Left lung (tissue), 10 donors: ENCODE measurements around the gene TFF2. TPM values are rescaled to one million over a fixed set of nuclear protein-coding genes. Genes with fewer than 3 reads are reported as not detected.
A peak's percentile ranks its signal among the peaks of the same experiment; 100 is the strongest.

ENCODE experiments used
- ATAC-seq: fragments of 200-7000 bp; cut with Tn5 transposase; one replicate; pipeline ENCODE4 v1.9.1; 2020; ENCODE audit warnings: moderate library complexity
- DNase-seq, 4 donors: peaks; one replicate each; pipeline ENCODE4 v3.0.0-alpha.2; 2013 to 2020
- H3K27ac ChIP-seq, 2 donors: fragments of 200-600 bp; sonication (generic) in 1 of 2; one replicate each; pipeline versions ENCODE4 v1.5.0 to v1.8.0; 2020 to 2021
- H3K27me3 ChIP-seq, 2 donors: fragments of 200-600 bp; sonication (generic) in 1 of 2; one replicate each; pipeline versions ENCODE4 v1.5.0 to v1.8.0; 2020 to 2021
- H3K36me3 ChIP-seq, 2 donors: fragments of 200-600 bp; sonication (generic) in 1 of 2; one replicate each; pipeline versions ENCODE4 v1.5.0 to v1.8.0; 2020 to 2021
- H3K4me1 ChIP-seq, 2 donors: fragments of 200-600 bp; one replicate each; pipeline ENCODE4 v1.8.0; 2021
- H3K4me3 ChIP-seq, 2 donors: fragments of 200-600 bp; sonication (generic) in 1 of 2; one replicate each; pipeline versions ENCODE4 v1.5.0 to v1.8.0; 2020 to 2021; ENCODE audit warnings: mild to moderate bottlenecking in 1 of 2
- H3K9me3 ChIP-seq, 2 donors: fragments of 200-600 bp; sonication (generic) in 1 of 2; one replicate each; pipeline versions ENCODE4 v1.5.0 to v1.8.0; 2020 to 2021
- CTCF ChIP-seq, 2 donors: fragments of 200-600 bp; sonication (generic) in 1 of 2; IDR thresholded peaks; one replicate each; pipeline versions ENCODE4 v1.5.0 to v1.8.0; 2021; ENCODE audit warnings: antibody characterized with exemption in 2 of 2
- intact Hi-C, 2 donors: fragments of 100-400 bp; cut with DNase I; formaldehyde crosslinking; loops; one replicate each; pipeline versions ENCODE4 v1.11.2 to v1.14.2; 2022
- polyA plus RNA-seq, 6 donors: library from polyadenylated mRNA; unstranded; fragments of 120-200 nt; gene quantifications; one replicate each; pipeline ENCODE4 v1.2.1, GENCODE V29; 2013; ENCODE audit not compliant: insufficient read length in 6 of 6
- total RNA-seq, 2 donors: library from RNA; stranded (reverse); fragmentation: NEBNext Ultra II Directional; extraction: Animal tissue kit (Norgen Biotek cat#: 25700); gene quantifications; one replicate each; pipeline ENCODE4 v1.2.1, GENCODE V29; 2021
- donor health status: DM: no; HTN: yes; CAD: no.
- donor health status: DM: no; HTN: no; CAD: no.

TFF2 gene
- total and polyA plus RNA-seq, 8 donors: not detected

- H3K27me3 ChIP-seq: peaks cover 0 to 11% of the 10 kb centered on the region in 2 donors
- H3K4me1 ChIP-seq: peaks cover 4 to 32% of the 10 kb centered on the region in 2 donors
- no peak for TF ChIP-seq CTCF (IDR thresholded peaks at IDR 0.05)
- no peak overlapping the region for H3K4me3 ChIP-seq
- H3K9me3 ChIP-seq: no peaks in the 10 kb centered on the region
- no peak overlapping the region for H3K27ac ChIP-seq
- intact Hi-C loops: no loop called here
- ATAC-seq (no peak), DNase-seq (no peak)
- H3K36me3 ChIP-seq: no peaks in the 10 kb centered on the region
Measured at GRCh38 chr21:42308914-42309752, 41.7 kb downstream of the TFF2 start.

GRCh38 chr21:42308161-42308913 is 42.5 kb downstream of the TFF2 start:
- Histone ChIP-seq H3K36me3 (no peaks in the 10 kb centered on the region), H3K9me3 (no peaks in the 10 kb centered on the region), H3K27ac (no peak overlapping the region), H3K4me3 (no peak overlapping the region), H3K27me3 (peaks cover 0 to 11% of the 10 kb centered on the region in 2 donors), H3K4me1 (peaks cover 4 to 25% of the 10 kb centered on the region in 2 donors)
- intact Hi-C loops: no loop called here
- ATAC-seq (peak; percentile 29), DNase-seq (no peak)
- no peak for TF ChIP-seq CTCF (IDR thresholded peaks at IDR 0.05)

GRCh38 chr21:42307106-42307505 is 43.7 kb downstream of the TFF2 start:
- Histone ChIP-seq H3K27me3 (peaks cover 0 to 11% of the 10 kb centered on the region in 2 donors), H3K4me3 (no peak overlapping the region), H3K4me1 (peaks cover 4 to 20% of the 10 kb centered on the region in 2 donors), H3K9me3 (no peaks in the 10 kb centered on the region), H3K27ac (no peak overlapping the region), H3K36me3 (no peaks in the 10 kb centered on the region)
- intact Hi-C loops: no loop called here
- TF ChIP-seq CTCF (IDR thresholded peaks at IDR 0.05): no peak
- DNase-seq: no peak
- no peak for ATAC-seq

- TF ChIP-seq CTCF (IDR thresholded peaks at IDR 0.05): no peak
- H3K4me1 ChIP-seq: peaks cover 4 to 25% of the 10 kb centered on the region in 2 donors
- intact Hi-C loops: no loop called here
- DNase-seq: no peak
- H3K9me3 ChIP-seq: no peaks in the 10 kb centered on the region
- H3K27ac ChIP-seq: no peak overlapping the region
- ATAC-seq: no peak
- peaks cover 0 to 11% of the 10 kb centered on the region in 2 donors for H3K27me3 ChIP-seq
- no peaks in the 10 kb centered on the region for H3K36me3 ChIP-seq
- H3K4me3 ChIP-seq: no peak overlapping the region
Measured at GRCh38 chr21:42306366-42307035, 44.3 kb downstream of the TFF2 start.
